Liver (tissue), 9 donors: Measurements from ENCODE around the gene CES2. TPM values are rescaled to one million over a fixed set of nuclear protein-coding genes. Genes with fewer than 3 reads are reported as not detected.

Experiments used
- DNase-seq: peaks from one replicate; pipeline ENCODE4 v3.0.0-alpha.2; 2017; ENCODE audit warnings: low spot score
- H3K27ac ChIP-seq, 2 donors: one replicate each; pipeline ENCODE4 v1.7.0; 2013; ENCODE audit warnings: inconsistent platforms in 2 of 2, low read length in 2 of 2, control low read depth in 1 of 2, low read depth in 1 of 2, mild to moderate bottlenecking in 1 of 2
- H3K27me3 ChIP-seq, 4 donors: one replicate each; pipeline versions ENCODE4 v1.6.1 to v1.7.0; 2013; ENCODE audit warnings: low read length in 3 of 4, inconsistent platforms in 1 of 4, mild to moderate bottlenecking in 1 of 4, moderate library complexity in 1 of 4; ENCODE audit not compliant: control insufficient read depth in 4 of 4, insufficient read depth in 4 of 4
- H3K36me3 ChIP-seq, 4 donors: one replicate each; pipeline versions ENCODE4 v1.6.1 to v1.7.0; 2013; ENCODE audit warnings: low read length in 3 of 4, mild to moderate bottlenecking in 3 of 4, low read depth in 1 of 4, moderate library complexity in 1 of 4; ENCODE audit not compliant: control insufficient read depth in 4 of 4, insufficient read depth in 3 of 4
- H3K4me1 ChIP-seq, 4 donors: one replicate each; pipeline versions ENCODE4 v1.6.1 to v1.7.0; 2013; ENCODE audit warnings: low read length in 3 of 4, mild to moderate bottlenecking in 3 of 4, moderate library complexity in 1 of 4; ENCODE audit not compliant: control insufficient read depth in 4 of 4, insufficient read depth in 4 of 4
- H3K4me3 ChIP-seq, 3 donors: one replicate each; pipeline versions ENCODE4 v1.6.1 to v1.7.0; 2013; ENCODE audit warnings: low read length in 3 of 3, control low read depth in 1 of 3, low read depth in 1 of 3, mild to moderate bottlenecking in 1 of 3
- H3K9ac ChIP-seq, 2 donors: one replicate each; pipeline ENCODE4 v1.7.0; 2013; ENCODE audit warnings: low read length in 2 of 2, mild to moderate bottlenecking in 2 of 2, moderate library complexity in 2 of 2, control low read depth in 1 of 2, low read depth in 1 of 2
- H3K9me3 ChIP-seq, 4 donors: one replicate each; pipeline versions ENCODE4 v1.6.1 to v1.7.0; 2013; ENCODE audit warnings: low read length in 3 of 4; ENCODE audit not compliant: control insufficient read depth in 4 of 4
- CTCF ChIP-seq: fragments of 150-350 bp; IDR thresholded peaks from 2 replicates; pipeline ENCODE4 v1.5.1; 2017; ENCODE audit warnings: improper control_type of control experiment, low read depth, low read length; ENCODE audit not compliant: missing input control
- EGR1 ChIP-seq, 2 donors: IDR thresholded peaks; 2 replicates each; pipeline ENCODE4 v1.6.1; 2016 to 2018; ENCODE audit warnings: antibody characterized with exemption in 2 of 2, low read depth in 2 of 2
- FOXA1 ChIP-seq: IDR thresholded peaks from 2 replicates; pipeline ENCODE4 v1.6.1; 2016; ENCODE audit warnings: antibody characterized with exemption
- HNF4A ChIP-seq, 2 donors: conservative IDR thresholded peaks; 2 replicates each; pipeline ENCODE4 v1.6.1; 2016; ENCODE audit warnings: antibody characterized with exemption in 2 of 2, mild to moderate bottlenecking in 2 of 2
- HNF4G ChIP-seq: IDR thresholded peaks from 2 replicates; pipeline ENCODE4 v1.6.1; 2016; ENCODE audit warnings: antibody characterized with exemption
- JUND ChIP-seq, 2 donors: IDR thresholded peaks; 2 replicates each; pipeline ENCODE4 v1.6.1; 2016; ENCODE audit warnings: antibody characterized with exemption in 2 of 2
- MAX ChIP-seq: IDR thresholded peaks from 2 replicates; pipeline ENCODE4 v1.6.1; 2016; ENCODE audit warnings: antibody characterized with exemption
- NR2F2 ChIP-seq: IDR thresholded peaks from 2 replicates; pipeline ENCODE4 v1.6.1; 2016; ENCODE audit warnings: antibody characterized with exemption
- RAD21 ChIP-seq, 2 donors: IDR thresholded peaks; 2 replicates each; pipeline ENCODE4 v1.6.1; 2016; ENCODE audit warnings: antibody characterized with exemption in 2 of 2, mild to moderate bottlenecking in 2 of 2
- REST ChIP-seq: IDR thresholded peaks from 2 replicates; pipeline ENCODE4 v1.6.1; 2016; ENCODE audit warnings: antibody characterized with exemption, mild to moderate bottlenecking
- RXRA ChIP-seq, 2 donors: IDR thresholded peaks; 2 replicates each; pipeline ENCODE4 v1.6.1; 2017 to 2018; ENCODE audit warnings: antibody characterized with exemption in 2 of 2, mild to moderate bottlenecking in 1 of 2
- SP1 ChIP-seq: IDR thresholded peaks from 2 replicates; pipeline ENCODE4 v1.6.1; 2018; ENCODE audit warnings: antibody characterized with exemption, mild to moderate bottlenecking
- YY1 ChIP-seq: IDR thresholded peaks from 2 replicates; pipeline ENCODE4 v1.6.1; 2016; ENCODE audit warnings: antibody characterized with exemption, mild to moderate bottlenecking
- ZBTB33 ChIP-seq: IDR thresholded peaks from 2 replicates; pipeline ENCODE4 v1.6.1; 2016; ENCODE audit warnings: antibody characterized with exemption
- WGBS: extraction: QIAGEN DNeasy Blood & Tissue Kit; methylation state at CpG from one replicate; pipeline ENCODE4 v1.1.7; 2013; 5-methylcytosine and 5-hydroxymethylcytosine counted together
- polyA plus RNA-seq, 2 donors: library from polyadenylated mRNA; stranded (reverse) in 1 of 2; unstranded in 1 of 2; fragments of 200-250 nt in 1 of 2; fragments of >200 nt in 1 of 2; fragmentation: Nextera tagmentation in 1 of 2; extraction: Ambion mirVana in 1 of 2; gene quantifications; one replicate each; pipeline versions ENCODE4 v1.2.1 to v1.2.3, GENCODE V29; 2013 to 2015
- total RNA-seq, 2 donors: library from RNA; depleted of rRNA; stranded (reverse); fragments of >200 nt; gene quantifications; one replicate each; pipeline ENCODE4 v1.2.3, GENCODE V29; 2014
- donor health status: healthy.
- donor health status: healthy.
- donor health status: healthy.
- donor health status: healthy.
- donor health status: healthy.

Gene CES2
- total and polyA plus RNA-seq, 4 donors = 21.2 to 200 (median 182) TPM

- Histone ChIP-seq H3K4me1 (peaks cover 10 to 43% (median 37%) of the 10 kb centered on the region in 4 donors), H3K27me3 (no peaks in the 10 kb centered on the region), H3K9ac (no peak overlapping the region), H3K27ac (no peak overlapping the region), H3K4me3 (no peak overlapping the region), H3K36me3 (peaks cover 31 to 47% (median 40%) of the 10 kb centered on the region in 4 donors), H3K9me3 (no peaks in the 10 kb centered on the region)
- 94% methylated on average over 16 of the region's 16 CpGs for WGBS
- TF ChIP-seq SP1 = no peak
- no peak for TF ChIP-seq HNF4A (conservative IDR thresholded peaks at IDR 0.05)
- no peak for TF ChIP-seq RXRA (IDR thresholded peaks at IDR 0.05)
- no peak for TF ChIP-seq FOXA1
- no peak for TF ChIP-seq JUND (IDR thresholded peaks at IDR 0.05)
- no peak for TF ChIP-seq NR2F2
- TF ChIP-seq CTCF = no peak
- TF ChIP-seq MAX = no peak
- no peak for DNase-seq
Observed at GRCh38 chr16:66940236-66940635, 4.9 kb downstream of the CES2 start.

- Histone ChIP-seq H3K4me1 (peaks cover 9 to 32% (median 26%) of the 10 kb centered on the region in 4 donors), H3K27me3 (no peaks in the 10 kb centered on the region), H3K9me3 (no peaks in the 10 kb centered on the region), H3K27ac (no peak overlapping the region), H3K36me3 (peaks cover 31 to 47% (median 40%) of the 10 kb centered on the region in 4 donors), H3K9ac (no peak overlapping the region), H3K4me3 (no peak overlapping the region)
- TF ChIP-seq HNF4A (conservative IDR thresholded peaks at IDR 0.05) = no peak
- TF ChIP-seq EGR1 (IDR thresholded peaks at IDR 0.05; ENCODE audit: low read depth in 2 of 2) = no peak
- no peak for TF ChIP-seq ZBTB33
- no peak for TF ChIP-seq RAD21 (IDR thresholded peaks at IDR 0.05)
- 79% methylated on average over 5 of the region's 5 CpGs for WGBS
- DNase-seq = no peak
Observed at GRCh38 chr16:66942981-66943380, 7.7 kb downstream of the CES2 start.

- no peak overlapping the region for H3K9ac ChIP-seq
- peaks cover 31 to 47% (median 40%) of the 10 kb centered on the region in 4 donors for H3K36me3 ChIP-seq
- 96% methylated on average over 15 of the region's 15 CpGs for WGBS
- H3K27ac ChIP-seq = no peak overlapping the region
- TF ChIP-seq HNF4A (conservative IDR thresholded peaks at IDR 0.05) (no peak), CTCF (no peak), HNF4G (no peak), JUND (IDR thresholded peaks at IDR 0.05) (no peak), MAX (no peak), RAD21 (IDR thresholded peaks at IDR 0.05) (no peak), REST (no peak), YY1 (no peak)
- peaks cover 8 to 32% (median 26%) of the 10 kb centered on the region in 4 donors for H3K4me1 ChIP-seq
- DNase-seq = no peak
- no peaks in the 10 kb centered on the region for H3K27me3 ChIP-seq
- H3K4me3 ChIP-seq = no peak overlapping the region
- no peaks in the 10 kb centered on the region for H3K9me3 ChIP-seq
Observed at GRCh38 chr16:66943426-66944053, 8.2 kb downstream of the CES2 start.
